Fibroblast of villous mesenchyme (primary cell): Measurements from ENCODE around the gene NISCH. TPM values are rescaled to one million over a fixed set of nuclear protein-coding genes. Genes with fewer than 3 reads are reported as not detected.

Experiments used
- DNase-seq: peaks from one replicate; pipeline ENCODE4 v3.0.0-alpha.2; 2010; ENCODE audit warnings: low read depth
- H3K4me3 ChIP-seq: 2 replicates; pipeline ENCODE4 v1.5.1; 2011; ENCODE audit warnings: low read depth, mild to moderate bottlenecking, low read length
- CTCF ChIP-seq: IDR thresholded peaks from 2 replicates; pipeline ENCODE4 v1.5.1; 2012; ENCODE audit warnings: low read depth, mild to moderate bottlenecking, low read length; ENCODE audit not compliant: insufficient read depth
- total RNA-seq: library from RNA; depleted of rRNA; stranded (reverse); fragments of >200 nt; gene quantifications from 2 replicates; pipeline ENCODE4 v1.2.3, GENCODE V29; 2012

NISCH gene
- total RNA-seq, 1 donor, result 82.5 TPM

- TF ChIP-seq CTCF, result no peak
- H3K4me3 ChIP-seq, result peak overlapping the region; percentile 93
- DNase-seq, result no peak
Observed at GRCh38 chr3:52454938-52455282, 494 bp upstream of the NISCH start.

GRCh38 chr3:52456169-52456799 lies 880 bp downstream of the NISCH start:
- no peak for TF ChIP-seq CTCF
- no peak for DNase-seq
- H3K4me3 ChIP-seq, result peak overlapping the region; percentile 93

GRCh38 chr3:52456800-52457183 lies 1.4 kb downstream of the NISCH start:
- no peak for TF ChIP-seq CTCF
- peak overlapping the region; percentile 93 for H3K4me3 ChIP-seq
- DNase-seq, result no peak

GRCh38 chr3:52458031-52458760 lies 2.8 kb downstream of the NISCH start:
- DNase-seq, result no peak
- TF ChIP-seq CTCF, result no peak
- no peak overlapping the region for H3K4me3 ChIP-seq

- TF ChIP-seq CTCF, result no peak
Observed at GRCh38 chr3:52458770-52459545, 3.6 kb downstream of the NISCH start.

GRCh38 chr3:52461874-52462273 lies 6.5 kb downstream of the NISCH start:
- no peak overlapping the region for H3K4me3 ChIP-seq
- DNase-seq, result no peak
- no peak for TF ChIP-seq CTCF

More at GRCh38 chr3:52458770-52459545, 3.6 kb downstream of the NISCH start:
- H3K4me3 ChIP-seq, result no peak overlapping the region
- no peak for DNase-seq
